GM23338 (cell line): ENCODE results near the gene TMPRSS11D. TPM values are rescaled to one million over a fixed set of nuclear protein-coding genes. Genes with fewer than 3 reads are reported as not detected.

Source experiments
- ATAC-seq: fragments of 200-7000 bp; cut with Tn5 transposase; 3 replicates; pipeline ENCODE4 v1.9.1; 2020
- DNase-seq: peaks from one replicate; pipeline ENCODE4 v3.0.0-alpha.2; 2015; ENCODE audit warnings: low spot score
- H2AFZ ChIP-seq: fragments of 200-600 bp; sonication (generic); 2 replicates; pipeline ENCODE4 v1.8.0; 2016; ENCODE audit warnings: antibody characterized with exemption, mild to moderate bottlenecking, moderate library complexity
- H3F3A ChIP-seq: fragments of 200-600 bp; sonication (generic); replicated peaks from 2 replicates; pipeline ENCODE4 v1.8.0; 2017; ENCODE audit warnings: antibody characterized with exemption, mixed run types, low read depth
- H3K27ac ChIP-seq: fragments of 200-600 bp; sonication (generic); 2 replicates; pipeline ENCODE4 v1.6.1; 2016; ENCODE audit warnings: low read depth
- H3K27me3 ChIP-seq: fragments of 200-600 bp; sonication (generic); 2 replicates; pipeline ENCODE4 v1.8.0; 2016; ENCODE audit warnings: mild to moderate bottlenecking, mixed run types, moderate library complexity; ENCODE audit not compliant: insufficient read depth
- H3K36me3 ChIP-seq: fragments of 200-600 bp; sonication (generic); 2 replicates; pipeline ENCODE4 v1.8.0; 2016; ENCODE audit warnings: mild to moderate bottlenecking; ENCODE audit not compliant: insufficient read depth
- H3K4me1 ChIP-seq: fragments of 200-600 bp; sonication (generic); 2 replicates; pipeline ENCODE4 v1.8.0; 2016; ENCODE audit warnings: mild to moderate bottlenecking, moderate library complexity; ENCODE audit not compliant: insufficient read depth
- H3K4me2 ChIP-seq: fragments of 200-600 bp; sonication (generic); 2 replicates; pipeline ENCODE4 v1.7.1; 2017; ENCODE audit warnings: mixed run types
- H3K4me3 ChIP-seq: fragments of 200-600 bp; sonication (generic); 2 replicates; pipeline ENCODE4 v1.6.1; 2016; ENCODE audit warnings: mixed run types
- H3K79me2 ChIP-seq: fragments of 200-600 bp; sonication (generic); replicated peaks from 2 replicates; pipeline ENCODE4 v1.8.0; 2017; ENCODE audit warnings: mild to moderate bottlenecking; ENCODE audit not compliant: insufficient read depth
- H3K9me2 ChIP-seq: fragments of 200-600 bp; sonication (generic); 2 replicates; pipeline ENCODE4 v1.8.0; 2017; ENCODE audit not compliant: insufficient read depth
- H4K20me1 ChIP-seq: fragments of 200-600 bp; sonication (generic); replicated peaks from 2 replicates; pipeline ENCODE4 v1.8.0; 2017; ENCODE audit warnings: mild to moderate bottlenecking; ENCODE audit not compliant: insufficient read depth
- H3K27ac Mint-ChIP-seq: 2 replicates; pipeline ENCODE4 v1.8.0; 2020; ENCODE audit warnings: inconsistent platforms, mild to moderate bottlenecking, moderate library complexity, mixed read lengths
- H3K27me3 Mint-ChIP-seq: 3 replicates; pipeline ENCODE4 v1.8.0; 2022; ENCODE audit warnings: low read depth, mild to moderate bottlenecking, moderate library complexity, mixed read lengths, inconsistent platforms; ENCODE audit not compliant: insufficient read depth, poor library complexity
- H3K36me3 Mint-ChIP-seq: 3 replicates; pipeline ENCODE4 v1.8.0; 2021; ENCODE audit warnings: low read depth, mild to moderate bottlenecking, inconsistent platforms, moderate library complexity, mixed read lengths
- H3K4me1 Mint-ChIP-seq: 3 replicates; pipeline ENCODE4 v1.8.0; 2020; ENCODE audit warnings: mild to moderate bottlenecking, inconsistent platforms, mixed read lengths
- H3K4me3 Mint-ChIP-seq: 3 replicates; pipeline ENCODE4 v1.8.0; 2021; ENCODE audit warnings: moderate library complexity, mild to moderate bottlenecking, inconsistent platforms, mixed read lengths
- H3K9me3 Mint-ChIP-seq: 3 replicates; pipeline ENCODE4 v1.8.0; 2020; ENCODE audit warnings: moderate library complexity, mild to moderate bottlenecking, inconsistent platforms, mixed read lengths
- CREB1 ChIP-seq: fragments of 250-450 bp; sonication (Bioruptor Pico); IDR thresholded peaks from 2 replicates; pipeline ENCODE4 v1.5.0; 2020; ENCODE audit warnings: low read depth, mild to moderate bottlenecking, moderate library complexity
- CTCF ChIP-seq, 2 experiments: fragments of 200-600 bp in 1 of 2; sonication (generic) in 1 of 2; conservative IDR thresholded peaks; 2 replicates each; pipeline versions ENCODE4 v1.5.1 to v1.6.1; 2016 to 2017; ENCODE audit warnings: antibody characterized with exemption in 2 of 2, low read depth in 2 of 2, mild to moderate bottlenecking in 2 of 2, moderate library complexity in 1 of 2
- ETS1 ChIP-seq: IDR thresholded peaks from 2 replicates; pipeline ENCODE4 v1.6.1; 2016; ENCODE audit warnings: antibody characterized with exemption
- EZH2 ChIP-seq: fragments of 200-600 bp; sonication (generic); IDR thresholded peaks from one replicate; pipeline ENCODE4 v1.8.0; 2017; ENCODE audit warnings: antibody characterized with exemption, mild to moderate bottlenecking, low read depth; ENCODE audit not compliant: unreplicated experiment
- EZH2phosphoT487 ChIP-seq: fragments of 200-600 bp; sonication (generic); IDR thresholded peaks from one replicate; pipeline ENCODE4 v1.8.1; 2018; ENCODE audit warnings: antibody characterized with exemption; ENCODE audit not compliant: unreplicated experiment
- JUNB ChIP-seq: IDR thresholded peaks from one replicate; pipeline ENCODE4 v1.6.1; 2016; ENCODE audit warnings: antibody characterized with exemption; ENCODE audit not compliant: unreplicated experiment
- STAT1 ChIP-seq: IDR thresholded peaks from one replicate; pipeline ENCODE4 v1.6.1; 2016; ENCODE audit warnings: antibody characterized with exemption; ENCODE audit not compliant: unreplicated experiment
- ZNF114 ChIP-seq: fragments of 250-450 bp; sonication (Bioruptor Pico); IDR thresholded peaks from 2 replicates; pipeline ENCODE4 v1.5.0; 2020; ENCODE audit warnings: mild to moderate bottlenecking, moderate library complexity
- polyA plus RNA-seq: library from polyadenylated mRNA; unstranded; fragments of >200 nt; fragmentation: Nextera tagmentation; extraction: Ambion mirVana; gene quantifications from 2 replicates; pipeline ENCODE4 v1.2.1, GENCODE V29; 2016
- total RNA-seq: library from RNA; depleted of rRNA; stranded (reverse); fragments of >200 nt; shearing (Covaris generic); gene quantifications from 2 replicates; pipeline ENCODE4 v1.2.3, GENCODE V29; 2014
- TF ChIP-seq, protein P1 (sequence below): IDR thresholded peaks from one replicate; pipeline ENCODE4 v1.6.1; 2018; ENCODE audit warnings: antibody characterized with exemption; ENCODE audit not compliant: unreplicated experiment
- TF ChIP-seq, protein P2 (sequence below): fragments of 250-450 bp; sonication (Bioruptor Pico); IDR thresholded peaks from 2 replicates; pipeline ENCODE4 v1.5.0; 2020; ENCODE audit warnings: mild to moderate bottlenecking, moderate library complexity

TMPRSS11D gene
- total and polyA plus RNA-seq, 2 experiments from 2014 or later, result not detected

DNA sequence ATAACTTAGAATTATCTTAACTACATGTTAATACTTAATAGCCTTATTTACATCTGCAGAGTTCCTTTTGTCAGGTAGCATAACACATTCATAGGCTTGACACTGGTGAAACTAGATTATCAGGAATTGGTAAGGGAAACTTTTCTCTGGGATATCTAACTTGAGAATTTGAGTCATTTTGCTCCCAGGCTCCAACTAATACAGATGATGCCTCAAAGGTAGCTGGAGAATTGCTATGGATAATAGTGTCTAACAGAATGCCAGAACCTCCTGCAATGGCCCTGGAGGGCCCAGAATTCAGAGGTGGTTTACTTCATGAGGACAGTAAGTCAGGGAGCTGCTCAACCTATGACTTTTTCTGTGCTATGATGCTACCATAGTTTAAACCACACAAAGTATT lies 13.9 kb upstream of the TMPRSS11D start (continued):
- TF ChIP-seq, protein P1, sequence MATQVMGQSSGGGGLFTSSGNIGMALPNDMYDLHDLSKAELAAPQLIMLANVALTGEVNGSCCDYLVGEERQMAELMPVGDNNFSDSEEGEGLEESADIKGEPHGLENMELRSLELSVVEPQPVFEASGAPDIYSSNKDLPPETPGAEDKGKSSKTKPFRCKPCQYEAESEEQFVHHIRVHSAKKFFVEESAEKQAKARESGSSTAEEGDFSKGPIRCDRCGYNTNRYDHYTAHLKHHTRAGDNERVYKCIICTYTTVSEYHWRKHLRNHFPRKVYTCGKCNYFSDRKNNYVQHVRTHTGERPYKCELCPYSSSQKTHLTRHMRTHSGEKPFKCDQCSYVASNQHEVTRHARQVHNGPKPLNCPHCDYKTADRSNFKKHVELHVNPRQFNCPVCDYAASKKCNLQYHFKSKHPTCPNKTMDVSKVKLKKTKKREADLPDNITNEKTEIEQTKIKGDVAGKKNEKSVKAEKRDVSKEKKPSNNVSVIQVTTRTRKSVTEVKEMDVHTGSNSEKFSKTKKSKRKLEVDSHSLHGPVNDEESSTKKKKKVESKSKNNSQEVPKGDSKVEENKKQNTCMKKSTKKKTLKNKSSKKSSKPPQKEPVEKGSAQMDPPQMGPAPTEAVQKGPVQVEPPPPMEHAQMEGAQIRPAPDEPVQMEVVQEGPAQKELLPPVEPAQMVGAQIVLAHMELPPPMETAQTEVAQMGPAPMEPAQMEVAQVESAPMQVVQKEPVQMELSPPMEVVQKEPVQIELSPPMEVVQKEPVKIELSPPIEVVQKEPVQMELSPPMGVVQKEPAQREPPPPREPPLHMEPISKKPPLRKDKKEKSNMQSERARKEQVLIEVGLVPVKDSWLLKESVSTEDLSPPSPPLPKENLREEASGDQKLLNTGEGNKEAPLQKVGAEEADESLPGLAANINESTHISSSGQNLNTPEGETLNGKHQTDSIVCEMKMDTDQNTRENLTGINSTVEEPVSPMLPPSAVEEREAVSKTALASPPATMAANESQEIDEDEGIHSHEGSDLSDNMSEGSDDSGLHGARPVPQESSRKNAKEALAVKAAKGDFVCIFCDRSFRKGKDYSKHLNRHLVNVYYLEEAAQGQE, result no peak
- TF ChIP-seq, protein P2, sequence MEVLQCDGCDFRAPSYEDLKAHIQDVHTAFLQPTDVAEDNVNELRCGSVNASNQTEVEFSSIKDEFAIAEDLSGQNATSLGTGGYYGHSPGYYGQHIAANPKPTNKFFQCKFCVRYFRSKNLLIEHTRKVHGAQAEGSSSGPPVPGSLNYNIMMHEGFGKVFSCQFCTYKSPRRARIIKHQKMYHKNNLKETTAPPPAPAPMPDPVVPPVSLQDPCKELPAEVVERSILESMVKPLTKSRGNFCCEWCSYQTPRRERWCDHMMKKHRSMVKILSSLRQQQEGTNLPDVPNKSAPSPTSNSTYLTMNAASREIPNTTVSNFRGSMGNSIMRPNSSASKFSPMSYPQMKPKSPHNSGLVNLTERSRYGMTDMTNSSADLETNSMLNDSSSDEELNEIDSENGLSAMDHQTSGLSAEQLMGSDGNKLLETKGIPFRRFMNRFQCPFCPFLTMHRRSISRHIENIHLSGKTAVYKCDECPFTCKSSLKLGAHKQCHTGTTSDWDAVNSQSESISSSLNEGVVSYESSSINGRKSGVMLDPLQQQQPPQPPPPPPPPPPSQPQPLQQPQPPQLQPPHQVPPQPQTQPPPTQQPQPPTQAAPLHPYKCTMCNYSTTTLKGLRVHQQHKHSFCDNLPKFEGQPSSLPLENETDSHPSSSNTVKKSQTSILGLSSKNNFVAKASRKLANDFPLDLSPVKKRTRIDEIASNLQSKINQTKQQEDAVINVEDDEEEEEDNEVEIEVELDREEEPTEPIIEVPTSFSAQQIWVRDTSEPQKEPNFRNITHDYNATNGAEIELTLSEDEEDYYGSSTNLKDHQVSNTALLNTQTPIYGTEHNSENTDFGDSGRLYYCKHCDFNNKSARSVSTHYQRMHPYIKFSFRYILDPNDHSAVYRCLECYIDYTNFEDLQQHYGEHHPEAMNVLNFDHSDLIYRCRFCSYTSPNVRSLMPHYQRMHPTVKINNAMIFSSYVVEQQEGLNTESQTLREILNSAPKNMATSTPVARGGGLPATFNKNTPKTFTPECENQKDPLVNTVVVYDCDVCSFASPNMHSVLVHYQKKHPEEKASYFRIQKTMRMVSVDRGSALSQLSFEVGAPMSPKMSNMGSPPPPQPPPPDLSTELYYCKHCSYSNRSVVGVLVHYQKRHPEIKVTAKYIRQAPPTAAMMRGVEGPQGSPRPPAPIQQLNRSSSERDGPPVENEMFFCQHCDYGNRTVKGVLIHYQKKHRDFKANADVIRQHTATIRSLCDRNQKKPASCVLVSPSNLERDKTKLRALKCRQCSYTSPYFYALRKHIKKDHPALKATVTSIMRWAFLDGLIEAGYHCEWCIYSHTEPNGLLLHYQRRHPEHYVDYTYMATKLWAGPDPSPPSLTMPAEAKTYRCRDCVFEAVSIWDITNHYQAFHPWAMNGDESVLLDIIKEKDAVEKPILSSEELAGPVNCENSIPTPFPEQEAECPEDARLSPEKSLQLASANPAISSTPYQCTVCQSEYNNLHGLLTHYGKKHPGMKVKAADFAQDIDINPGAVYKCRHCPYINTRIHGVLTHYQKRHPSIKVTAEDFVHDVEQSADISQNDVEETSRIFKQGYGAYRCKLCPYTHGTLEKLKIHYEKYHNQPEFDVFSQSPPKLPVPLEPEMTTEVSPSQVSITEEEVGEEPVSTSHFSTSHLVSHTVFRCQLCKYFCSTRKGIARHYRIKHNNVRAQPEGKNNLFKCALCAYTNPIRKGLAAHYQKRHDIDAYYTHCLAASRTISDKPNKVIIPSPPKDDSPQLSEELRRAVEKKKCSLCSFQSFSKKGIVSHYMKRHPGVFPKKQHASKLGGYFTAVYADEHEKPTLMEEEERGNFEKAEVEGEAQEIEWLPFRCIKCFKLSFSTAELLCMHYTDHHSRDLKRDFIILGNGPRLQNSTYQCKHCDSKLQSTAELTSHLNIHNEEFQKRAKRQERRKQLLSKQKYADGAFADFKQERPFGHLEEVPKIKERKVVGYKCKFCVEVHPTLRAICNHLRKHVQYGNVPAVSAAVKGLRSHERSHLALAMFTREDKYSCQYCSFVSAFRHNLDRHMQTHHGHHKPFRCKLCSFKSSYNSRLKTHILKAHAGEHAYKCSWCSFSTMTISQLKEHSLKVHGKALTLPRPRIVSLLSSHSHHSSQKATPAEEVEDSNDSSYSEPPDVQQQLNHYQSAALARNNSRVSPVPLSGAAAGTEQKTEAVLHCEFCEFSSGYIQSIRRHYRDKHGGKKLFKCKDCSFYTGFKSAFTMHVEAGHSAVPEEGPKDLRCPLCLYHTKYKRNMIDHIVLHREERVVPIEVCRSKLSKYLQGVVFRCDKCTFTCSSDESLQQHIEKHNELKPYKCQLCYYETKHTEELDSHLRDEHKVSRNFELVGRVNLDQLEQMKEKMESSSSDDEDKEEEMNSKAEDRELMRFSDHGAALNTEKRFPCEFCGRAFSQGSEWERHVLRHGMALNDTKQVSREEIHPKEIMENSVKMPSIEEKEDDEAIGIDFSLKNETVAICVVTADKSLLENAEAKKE (CRISPR knock-in tag), result no peak
- TF ChIP-seq CREB1 (CRISPR knock-in tag), result no peak
- TF ChIP-seq JUNB, result no peak

GRCh38 chr4:67896421-67897065 lies 12.7 kb upstream of the TMPRSS11D start:
- Mint-ChIP-seq H3K27ac (no peak overlapping the region), H3K27me3 (peaks cover 4% of the 10 kb centered on the region), H3K9me3 (peaks cover 8% of the 10 kb centered on the region; the same call in 1 of the 3 replicates), H3K4me1 (peaks cover 5% of the 10 kb centered on the region; the same call in 2 of the 3 replicates), H3K4me3 (no peak overlapping the region), H3K36me3 (no peaks in the 10 kb centered on the region)
- ATAC-seq (no peak), DNase-seq (no peak)
- H3K9me2 ChIP-seq, result no peaks in the 10 kb centered on the region
- no peaks in the 10 kb centered on the region for H4K20me1 ChIP-seq
- no peaks in the 10 kb centered on the region for H3K4me1 ChIP-seq
- no peak overlapping the region for H3K27ac ChIP-seq
- no peaks in the 10 kb centered on the region for H3F3A ChIP-seq
- H3K79me2 ChIP-seq, result no peaks in the 10 kb centered on the region
- no peak overlapping the region for H3K4me3 ChIP-seq
- no peak overlapping the region for H3K4me2 ChIP-seq
- H2AFZ ChIP-seq, result no peak overlapping the region
- H3K27me3 ChIP-seq, result no peaks in the 10 kb centered on the region
- no peaks in the 10 kb centered on the region for H3K36me3 ChIP-seq
- no peak for TF ChIP-seq STAT1
- TF ChIP-seq ETS1, result no peak
- TF ChIP-seq EZH2, result no peak
- no peak for TF ChIP-seq EZH2phosphoT487
- no peak for TF ChIP-seq ZNF114
- no peak for TF ChIP-seq CTCF (conservative IDR thresholded peaks at IDR 0.05; ENCODE audit: low read depth in 2 of 2)
